Peyer's patch (tissue), 4 donors: Measurements from ENCODE around the gene PGR.

Experiments
- CTCF ChIP-seq, 6 experiments: fragments of 450-650 bp in 4 of 6; fragments of 200-600 bp in 2 of 6; sonication (generic) in 1 of 6; IDR thresholded peaks; one replicate each; pipeline ENCODE4 v1.5.1; 2017 to 2019; ENCODE audit warnings: antibody characterized with exemption in 6 of 6, mild to moderate bottlenecking in 3 of 6, moderate library complexity in 1 of 6
- POLR2A ChIP-seq, 2 donors: fragments of 450-650 bp; IDR thresholded peaks; one replicate each; pipeline ENCODE4 v1.5.1; 2017; ENCODE audit warnings: antibody characterized with exemption in 2 of 2, mild to moderate bottlenecking in 2 of 2, moderate library complexity in 2 of 2

- TF ChIP-seq CTCF (IDR thresholded peaks at IDR 0.05) = no peak
- no peak for TF ChIP-seq POLR2A (IDR thresholded peaks at IDR 0.05)
Measured at GRCh38 chr11:101049123-101049522, 80.5 kb downstream of the PGR start.
